Colonic mucosa (tissue), 4 donors: ENCODE results near the gene CERS2. TPM values are rescaled to one million over a fixed set of nuclear protein-coding genes. Genes with fewer than 3 reads are reported as not detected.

Experiments
- DNase-seq: peaks from one replicate; pipeline ENCODE4 v3.0.0-alpha.2; 2020
- H3K27ac ChIP-seq: fragments of 200-600 bp; one replicate; pipeline ENCODE4 v1.8.0; 2021
- H3K27me3 ChIP-seq: fragments of 200-600 bp; one replicate; pipeline ENCODE4 v1.8.0; 2021
- H3K36me3 ChIP-seq: fragments of 200-600 bp; one replicate; pipeline ENCODE4 v1.8.0; 2021
- H3K4me1 ChIP-seq: fragments of 200-600 bp; one replicate; pipeline ENCODE4 v1.8.0; 2021; ENCODE audit warnings: mild to moderate bottlenecking
- H3K4me3 ChIP-seq: fragments of 200-600 bp; one replicate; pipeline ENCODE4 v1.8.0; 2021
- H3K9ac ChIP-seq, 2 donors: one replicate each; pipeline ENCODE4 v1.7.0; 2013; ENCODE audit warnings: control low read depth in 2 of 2, low read depth in 2 of 2, low read length in 2 of 2
- H3K9me3 ChIP-seq: fragments of 200-600 bp; one replicate; pipeline ENCODE4 v1.8.0; 2021
- CTCF ChIP-seq: fragments of 200-600 bp; IDR thresholded peaks from one replicate; pipeline ENCODE4 v1.8.0; 2022; ENCODE audit warnings: antibody characterized with exemption, mild to moderate bottlenecking
- intact Hi-C: fragments of 100-400 bp; cut with DNase I; formaldehyde crosslinking; loops from one replicate; pipeline ENCODE4 v1.14.1; 2022
- total RNA-seq, 2 donors: library from RNA; stranded (reverse); fragmentation: NEBNext Ultra II Directional in 1 of 2; extraction: Animal tissue kit (Norgen Biotek cat#: 25700) in 1 of 2; gene quantifications; one replicate each; pipeline ENCODE4 v1.2.1, GENCODE V29; 2021
- donor health status: healthy.
- donor health status: DM: no; HTN: no; CAD: no.
- donor health status: DM: no; HTN: no; CAD: no.

Gene CERS2
- total RNA-seq, 2 donors from 2014 or later, result 140 to 157 TPM

- Histone ChIP-seq H3K27me3 (no peaks in the 10 kb centered on the region), H3K4me1 (peaks cover 26% of the 10 kb centered on the region), H3K4me3 (no peak overlapping the region), H3K9ac (peak overlapping the region in 1 of 2 donors; percentile 21), H3K9me3 (no peaks in the 10 kb centered on the region), H3K27ac (peak overlapping the region; percentile 58), H3K36me3 (no peaks in the 10 kb centered on the region)
- intact Hi-C loops, result loop anchor here (10.0 kb wide), 1 partner anchor 52 kb away; the partner anchor contains the start of gene SETDB1
- DNase-seq, result peak; percentile 94
- no peak for TF ChIP-seq CTCF
Measured at GRCh38 chr1:150976879-150977694, 2.5 kb upstream of the CERS2 start.

GRCh38 chr1:150976401-150976821, 1.8 kb upstream of the CERS2 start:
- Histone ChIP-seq H3K4me1 (peaks cover 30% of the 10 kb centered on the region), H3K27me3 (no peaks in the 10 kb centered on the region), H3K4me3 (no peak overlapping the region), H3K27ac (no peak overlapping the region), H3K9ac (no peak overlapping the region), H3K36me3 (no peaks in the 10 kb centered on the region), H3K9me3 (no peaks in the 10 kb centered on the region)
- TF ChIP-seq CTCF, result no peak
- DNase-seq, result no peak
- intact Hi-C loops, result loop anchor here (10.0 kb wide), 1 partner anchor 52 kb away; the partner anchor contains the start of gene SETDB1

- TF ChIP-seq CTCF, result no peak
- peak; percentile 55 for DNase-seq
- H3K9ac ChIP-seq, result peak overlapping the region; percentile 84 to 95
- peak overlapping the region; percentile 83 for H3K4me3 ChIP-seq
- no peaks in the 10 kb centered on the region for H3K9me3 ChIP-seq
- H3K27me3 ChIP-seq, result no peaks in the 10 kb centered on the region
- intact Hi-C loops, result loop anchor here (10.0 kb wide), 1 partner anchor 49 kb away; the partner anchor contains the start of gene SETDB1
- H3K27ac ChIP-seq, result peak overlapping the region; percentile 79
- peaks cover 30% of the 10 kb centered on the region for H3K4me1 ChIP-seq
- H3K36me3 ChIP-seq, result no peaks in the 10 kb centered on the region
Measured at GRCh38 chr1:150973836-150974579, 627 bp downstream of the CERS2 start.

- intact Hi-C loops, result loop anchor here (10.0 kb wide), 1 partner anchor 49 kb away; the partner anchor contains the start of gene SETDB1
- Histone ChIP-seq H3K27me3 (no peaks in the 10 kb centered on the region), H3K9me3 (no peaks in the 10 kb centered on the region), H3K4me1 (peaks cover 28% of the 10 kb centered on the region), H3K9ac (peak overlapping the region; percentile 84 to 95), H3K36me3 (no peaks in the 10 kb centered on the region), H3K27ac (peak overlapping the region; percentile 79), H3K4me3 (peak overlapping the region; percentile 83)
- DNase-seq, result no peak
- TF ChIP-seq CTCF, result no peak
Measured at GRCh38 chr1:150973258-150973835, 1.3 kb downstream of the CERS2 start.

- intact Hi-C loops, result loop anchor here (10.0 kb wide), 1 partner anchor 48 kb away; the partner anchor contains the start of gene SETDB1
- peak overlapping the region; percentile 79 for H3K27ac ChIP-seq
- peak overlapping the region; percentile 83 for H3K4me3 ChIP-seq
- peaks cover 4% of the 10 kb centered on the region for H3K36me3 ChIP-seq
- H3K4me1 ChIP-seq, result peaks cover 25% of the 10 kb centered on the region
- no peaks in the 10 kb centered on the region for H3K9me3 ChIP-seq
- peak overlapping the region; percentile 36 to 84 for H3K9ac ChIP-seq
- H3K27me3 ChIP-seq, result no peaks in the 10 kb centered on the region
- no peak for DNase-seq
- no peak for TF ChIP-seq CTCF
Measured at GRCh38 chr1:150972417-150972940, 2.2 kb downstream of the CERS2 start.
